Right ventricle myocardium superior (tissue), 1 donor: ENCODE data around the gene CERCAM. TPM values are rescaled to one million over a fixed set of nuclear protein-coding genes. Genes with fewer than 3 reads are reported as not detected.

Experiments
- ATAC-seq: fragments of 200-7000 bp; cut with Tn5 transposase; one replicate; pipeline ENCODE4 v1.9.1; 2020; ENCODE audit warnings: mild to moderate bottlenecking; ENCODE audit not compliant: poor library complexity
- DNase-seq: peaks from one replicate; pipeline ENCODE4 v3.0.0-alpha.2; 2020
- intact Hi-C: fragments of 100-400 bp; cut with DNase I; formaldehyde crosslinking; loops from one replicate; pipeline ENCODE4 v1.11.2; 2022
- total RNA-seq: library from RNA; stranded (reverse); fragmentation: NEBNext Ultra II Directional; extraction: Animal tissue kit (Norgen Biotek cat#: 25700); gene quantifications from one replicate; pipeline ENCODE4 v1.2.1, GENCODE V29; 2021
- donor health status: DM: no; HTN: yes; CAD: no; lungs with severe emphysema.

The CERCAM gene
- total RNA-seq, 1 donor from 2014 or later, result 7.2 TPM

DNA sequence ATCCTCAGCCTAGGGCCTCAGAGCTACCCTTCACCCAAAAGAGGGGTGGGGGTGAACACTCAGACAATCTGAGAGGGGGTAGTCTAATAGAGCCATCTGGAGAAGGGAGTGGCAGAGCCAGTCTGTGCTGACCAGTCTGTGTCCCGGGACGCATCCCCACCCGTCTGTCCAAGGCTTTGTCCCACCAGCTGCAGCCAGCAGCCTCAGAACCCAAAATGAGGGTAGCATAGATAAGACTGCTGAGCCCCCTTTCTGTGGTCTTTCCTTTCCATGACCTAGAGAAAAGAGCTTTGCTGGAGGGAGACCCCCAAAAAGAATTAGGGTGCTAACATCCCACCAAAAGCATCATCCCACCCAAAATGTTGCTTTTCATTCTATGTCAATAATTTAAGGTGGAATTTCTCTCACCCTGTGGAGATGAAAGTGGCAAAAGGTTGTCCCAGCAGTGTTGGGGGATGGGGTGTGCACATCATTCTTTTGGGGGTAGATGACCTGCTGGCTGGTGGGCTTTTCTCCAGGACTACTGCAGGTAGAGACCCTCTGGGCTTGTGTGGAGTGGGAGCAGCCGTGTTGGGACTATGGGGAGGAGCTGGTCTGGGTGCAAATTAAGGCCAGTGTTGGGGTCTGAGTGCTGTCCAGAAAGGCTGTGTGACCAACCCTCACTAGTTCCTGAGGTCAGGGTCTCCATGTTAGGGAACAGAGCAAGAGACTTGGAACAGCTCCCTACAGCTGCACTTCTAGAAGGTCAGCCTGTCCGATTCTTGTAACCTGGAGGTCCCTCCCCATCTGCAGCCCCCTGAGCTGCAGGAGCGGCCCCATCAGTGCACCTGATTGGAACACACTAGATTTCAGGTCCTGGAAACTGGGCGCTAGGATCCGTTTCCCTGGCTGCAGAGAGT is 29.6 kb upstream of the CERCAM start:
- ATAC-seq, result no peak
- intact Hi-C loops, result no loop called here
- DNase-seq, result no peak

DNA sequence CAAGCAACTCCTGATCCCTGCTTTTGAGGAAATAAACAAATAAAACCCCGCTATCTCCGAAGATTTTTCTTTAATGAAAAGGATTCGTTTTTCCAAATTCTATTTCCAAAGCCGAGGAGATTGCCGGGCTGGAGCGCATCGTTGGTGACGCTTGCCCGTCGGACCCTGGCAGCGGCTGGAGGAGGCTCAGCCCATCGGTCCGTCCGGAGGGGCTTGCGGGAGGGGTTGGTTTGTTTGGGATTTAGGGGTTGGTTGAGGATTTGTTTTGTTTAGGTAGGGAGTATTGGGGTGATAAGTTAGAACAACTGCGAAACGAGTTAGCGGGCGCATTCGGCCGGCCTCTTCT is 28.7 kb upstream of the CERCAM start:
- ATAC-seq, result no peak
- intact Hi-C loops, result no loop called here
- no peak for DNase-seq

DNA sequence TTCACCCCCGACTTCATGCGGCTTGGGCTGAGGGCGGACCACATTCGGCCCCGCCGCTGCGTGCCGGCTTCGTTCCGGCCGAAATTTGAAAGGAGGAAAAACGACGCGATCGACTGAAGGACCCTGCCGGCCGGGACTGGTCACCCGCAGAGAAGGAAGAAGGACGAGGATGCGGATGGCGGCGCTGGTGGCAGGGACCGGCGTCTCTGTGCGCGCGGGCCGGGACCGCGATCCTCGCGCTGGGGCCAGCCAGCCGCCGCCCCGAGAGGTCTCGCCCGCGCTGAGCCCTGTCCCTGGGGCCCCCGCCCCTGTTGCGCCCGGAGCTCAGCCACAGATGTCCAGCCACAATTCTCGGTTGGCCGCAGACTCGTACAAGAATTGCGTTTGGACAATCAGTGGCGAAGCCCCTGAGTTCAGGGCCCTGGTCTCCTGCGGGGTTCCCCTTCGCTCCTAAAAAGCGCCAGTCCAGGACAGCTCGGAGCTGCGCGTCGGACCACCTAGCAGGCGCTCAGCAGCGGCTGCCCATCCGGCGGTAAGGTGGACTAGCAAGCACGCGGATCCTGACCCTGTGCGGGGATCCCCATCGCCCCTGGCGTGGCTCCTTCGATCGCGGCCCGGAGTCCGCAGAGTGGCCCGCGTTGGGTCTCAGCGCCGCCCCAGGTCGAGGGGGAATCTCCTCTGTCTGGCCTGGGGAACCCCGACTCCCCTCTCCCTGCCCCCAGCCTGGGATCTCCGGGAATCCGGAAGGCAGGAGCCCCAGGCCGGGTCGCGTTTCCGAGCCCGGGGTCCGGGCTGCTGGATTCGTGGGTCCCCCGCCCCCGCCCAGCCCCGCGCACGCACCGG is 28.1 kb upstream of the CERCAM start:
- intact Hi-C loops, result no loop called here
- DNase-seq (no peak), ATAC-seq (no peak)

DNA sequence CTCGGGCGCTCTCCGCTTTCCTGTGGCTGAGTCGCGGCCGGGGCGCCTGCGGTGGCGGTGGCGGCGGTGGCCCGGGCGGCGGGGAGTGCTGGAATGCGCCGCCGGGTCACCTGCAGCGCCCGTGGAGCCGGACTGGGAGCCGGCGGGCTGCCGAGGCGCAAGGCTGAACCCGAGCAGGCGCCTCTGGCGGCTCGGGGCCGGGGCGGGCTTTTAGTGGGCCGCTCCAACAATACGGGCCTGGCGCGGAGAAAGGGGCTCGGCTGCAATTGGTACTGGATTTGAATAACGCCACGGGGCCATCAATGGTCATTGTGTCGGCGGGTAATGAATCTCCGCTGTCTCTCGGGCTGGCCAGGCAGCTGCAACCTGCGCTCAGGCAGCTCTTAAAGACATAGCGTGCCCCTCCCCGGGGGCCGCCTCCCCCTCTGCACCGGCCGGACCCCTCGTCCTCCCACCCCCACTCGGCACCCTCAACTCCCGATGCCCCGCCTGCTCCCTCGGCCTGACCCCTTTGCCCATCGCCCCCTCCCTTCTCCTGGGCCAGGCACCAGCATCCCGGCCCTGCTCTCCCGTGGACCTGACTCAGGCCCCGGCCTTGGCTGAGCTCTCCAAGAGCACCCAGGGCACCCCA is 27.4 kb upstream of the CERCAM start:
- no peak for ATAC-seq
- DNase-seq, result no peak
- intact Hi-C loops, result no loop called here

DNA sequence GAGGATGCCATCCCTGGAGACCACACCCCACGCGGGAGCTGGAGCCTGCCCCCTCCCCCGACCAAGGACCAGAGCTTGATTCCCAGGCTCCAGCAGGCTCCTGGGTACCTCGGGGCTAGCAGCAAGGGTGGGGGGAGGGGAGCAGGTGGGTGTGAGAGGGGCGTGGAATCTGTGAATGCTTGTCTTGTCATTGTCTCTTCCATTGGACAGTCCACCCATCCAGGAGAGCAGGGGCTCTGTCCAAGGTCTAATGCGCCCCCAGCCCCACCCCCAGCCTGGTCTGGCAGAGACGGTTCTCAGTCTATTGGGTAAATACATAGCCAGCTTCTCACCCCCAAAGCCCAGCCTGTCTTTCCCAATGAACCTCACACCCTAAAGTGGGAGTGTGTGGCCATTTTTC is 26.7 kb upstream of the CERCAM start:
- ATAC-seq (no peak), DNase-seq (no peak)
- intact Hi-C loops, result no loop called here

DNA sequence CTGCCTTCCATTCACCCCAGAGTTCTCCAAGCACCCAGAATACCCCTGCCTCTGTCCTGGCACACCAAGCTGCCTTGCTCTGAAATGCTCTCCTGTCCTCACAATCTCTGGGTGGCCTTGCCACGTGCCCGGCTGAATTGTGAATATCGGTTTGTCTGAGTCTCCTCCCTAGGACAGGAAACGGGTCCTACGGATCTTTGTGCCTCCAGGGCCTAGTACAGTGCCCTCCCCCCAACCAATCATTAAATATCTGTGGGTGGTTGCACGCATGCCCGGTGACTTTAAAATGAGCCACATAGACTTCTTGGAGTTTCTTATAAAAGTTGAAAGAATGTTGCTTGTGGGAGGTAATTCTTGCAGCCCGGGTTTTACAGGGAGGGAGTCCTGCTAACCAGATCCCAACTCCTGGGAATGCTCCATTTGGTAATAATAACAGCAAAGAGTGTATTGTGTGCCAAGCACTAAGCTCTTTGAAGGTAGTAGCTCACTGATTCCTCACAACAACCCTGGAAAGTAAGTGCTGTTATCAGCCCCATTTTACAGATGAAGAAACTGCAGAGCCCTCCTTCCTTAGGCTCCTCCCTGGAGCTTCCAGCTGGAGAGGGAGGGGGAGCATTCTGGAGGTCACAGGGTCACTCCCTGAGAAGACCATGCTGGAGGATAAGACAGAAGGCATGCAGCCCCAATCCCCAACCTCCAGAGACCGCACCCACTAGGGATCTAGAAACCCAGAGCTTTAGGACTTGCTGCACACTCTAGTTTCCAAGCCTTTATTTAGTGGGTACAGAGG is 26.1 kb upstream of the CERCAM start:
- ATAC-seq, result no peak

DNA sequence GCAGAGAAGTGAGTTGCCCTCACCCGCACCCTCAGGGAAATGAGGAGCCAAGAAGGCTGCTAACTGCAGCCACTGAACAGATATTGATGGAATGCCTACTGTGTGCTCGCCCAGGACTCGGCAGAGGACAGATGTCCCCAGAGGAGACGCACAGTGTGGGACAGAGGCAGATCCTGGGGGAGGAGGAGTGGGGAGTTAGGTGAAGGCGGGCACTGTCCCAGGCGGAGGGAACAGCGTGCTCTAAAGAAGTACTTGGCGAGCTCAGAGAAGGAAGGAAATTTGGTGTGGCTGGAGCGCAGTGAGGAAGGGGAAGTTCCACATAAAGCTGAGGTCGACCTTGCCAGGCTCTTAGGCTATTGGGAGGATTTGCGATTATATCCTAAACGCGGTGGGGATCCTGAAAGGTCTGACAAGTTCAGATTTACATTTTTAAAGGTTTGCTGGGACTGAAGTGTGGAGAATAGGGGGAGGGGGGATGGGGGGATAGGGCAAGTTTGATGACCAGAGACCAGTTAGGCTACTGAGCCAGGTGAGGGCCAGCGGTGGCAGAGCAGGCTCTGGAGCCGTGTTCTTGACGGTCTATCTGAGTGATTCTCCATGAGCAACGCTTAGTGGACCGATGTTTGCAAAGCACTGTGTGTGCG is 23.6 kb upstream of the CERCAM start:
- DNase-seq, result peak; percentile 70

More for the DNA sequence above, 26.1 kb upstream of the CERCAM start:
- intact Hi-C loops, result no loop called here
- DNase-seq, result no peak

DNA sequence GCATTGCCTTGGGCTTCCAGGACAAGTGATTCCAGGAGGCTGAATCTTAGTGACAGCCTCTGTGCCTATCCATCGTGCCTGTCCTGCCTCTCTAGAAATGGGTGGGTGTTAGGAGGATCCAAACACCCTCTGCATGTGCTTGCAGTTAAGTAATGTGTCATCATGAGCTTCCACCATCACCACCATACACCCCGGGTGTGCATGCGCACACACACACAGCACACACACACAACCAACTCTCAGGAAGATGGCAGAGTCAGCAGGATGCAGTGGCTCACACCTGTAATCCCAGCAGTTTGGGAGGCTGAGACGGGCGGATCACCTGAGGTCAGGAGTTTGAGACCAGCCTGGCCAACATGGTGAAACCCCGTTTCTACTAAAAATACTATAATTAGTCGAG is 22.8 kb upstream of the CERCAM start:
- ATAC-seq (no peak), DNase-seq (no peak)
- intact Hi-C loops, result no loop called here

More for the DNA sequence above, 23.6 kb upstream of the CERCAM start:
- peak; percentile 75 for ATAC-seq
- intact Hi-C loops, result no loop called here

DNA sequence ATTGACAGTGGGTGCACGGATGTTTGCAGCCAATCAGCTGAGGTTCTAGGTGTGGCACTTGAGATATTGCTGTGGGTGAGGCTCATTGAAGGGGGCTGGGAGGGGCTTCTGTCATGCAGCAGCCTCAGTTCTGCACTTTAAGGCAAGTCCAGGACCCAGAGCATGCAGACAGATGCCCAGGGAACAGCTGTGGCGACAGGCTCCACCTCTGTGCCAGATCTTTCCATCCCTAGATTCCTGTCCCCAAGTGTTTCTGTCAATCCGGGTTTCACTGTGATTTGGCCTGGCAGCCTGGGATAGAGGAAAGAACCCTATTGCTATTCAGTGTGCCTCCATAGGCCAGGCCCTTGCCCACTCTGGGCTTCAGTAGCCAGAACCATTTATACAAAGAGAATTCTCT is 20.8 kb upstream of the CERCAM start:
- DNase-seq, result no peak
- ATAC-seq, result no peak
- intact Hi-C loops, result no loop called here

DNA sequence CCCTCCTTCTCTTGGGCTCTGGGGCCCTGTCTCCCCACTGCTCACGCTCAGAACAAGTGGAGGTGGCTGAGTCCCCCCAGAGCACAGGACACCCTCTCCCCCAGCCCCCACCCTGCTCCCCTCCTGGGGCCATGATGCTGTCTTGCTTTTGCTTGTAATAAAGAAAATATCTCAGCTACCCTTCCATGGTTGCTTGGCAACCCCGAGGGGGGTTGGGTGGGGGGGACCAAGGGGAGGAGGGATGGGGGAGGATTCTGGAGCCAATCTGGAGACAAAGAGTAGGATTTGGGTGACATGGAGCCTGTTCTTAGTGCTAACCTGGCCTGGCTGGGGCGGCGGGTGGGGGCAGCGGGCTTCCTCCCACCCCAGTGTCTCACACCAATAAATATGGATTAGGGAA is 16.1 kb upstream of the CERCAM start:
- intact Hi-C loops, result no loop called here
- ATAC-seq, result no peak
- DNase-seq, result no peak

DNA sequence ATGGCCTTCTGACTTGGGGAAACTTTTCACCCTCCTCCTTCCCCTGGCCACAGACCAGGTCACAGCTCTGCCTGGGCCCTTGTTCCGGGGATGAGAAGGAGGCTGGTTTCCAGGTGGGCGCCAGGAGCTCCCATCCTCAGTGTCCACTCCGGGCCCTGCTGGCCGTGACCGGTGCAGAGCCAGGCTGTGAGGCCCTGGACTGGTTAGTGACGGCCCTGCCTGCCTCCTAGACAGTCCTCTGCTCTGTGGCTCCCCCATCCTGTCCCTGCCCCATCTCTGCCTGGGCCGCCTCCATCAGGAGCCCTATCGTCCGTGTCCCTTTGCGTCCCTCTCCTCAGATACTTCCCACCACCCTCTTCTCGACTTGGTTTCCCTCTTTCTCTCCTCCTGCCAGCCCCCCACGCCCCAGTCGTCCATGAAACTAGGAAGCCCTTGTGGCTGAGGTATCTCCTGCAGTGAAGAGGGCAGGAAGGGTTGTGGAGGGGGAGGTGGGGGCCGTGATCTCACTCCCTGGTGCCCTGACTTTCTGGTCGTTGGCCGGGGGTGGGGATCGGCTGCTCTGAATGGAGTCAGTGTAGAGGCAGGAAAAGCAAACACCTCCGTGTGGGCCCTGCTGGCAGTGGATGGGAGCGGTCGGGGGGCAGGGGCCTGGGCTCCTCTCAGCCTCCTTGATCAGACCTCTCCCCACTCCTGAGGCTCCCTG is 15.4 kb upstream of the CERCAM start:
- ATAC-seq, result no peak
- intact Hi-C loops, result no loop called here

DNA sequence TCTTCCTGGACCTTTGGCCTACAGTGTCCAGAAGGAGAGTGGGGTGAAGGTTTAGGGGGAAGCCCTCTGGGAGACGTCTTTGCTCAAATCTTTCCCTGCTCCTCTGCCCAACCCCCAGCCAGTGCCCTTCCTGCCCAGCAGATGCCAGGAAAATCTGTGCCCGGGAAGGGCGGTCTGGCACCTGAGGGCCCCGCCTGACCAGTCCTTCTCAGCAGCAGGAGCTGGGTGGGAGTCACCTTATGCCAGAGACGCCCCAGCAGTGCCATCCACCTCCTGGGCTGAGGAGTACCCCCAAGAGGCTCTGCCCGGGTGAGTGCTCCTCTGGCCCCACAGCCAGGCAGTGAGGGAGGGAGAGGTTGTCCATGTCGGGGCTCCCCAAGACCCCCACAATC is 14.9 kb upstream of the CERCAM start:
- ATAC-seq, result no peak
- DNase-seq, result no peak
- intact Hi-C loops, result no loop called here

More for the DNA sequence above, 15.4 kb upstream of the CERCAM start:
- no peak for DNase-seq

DNA sequence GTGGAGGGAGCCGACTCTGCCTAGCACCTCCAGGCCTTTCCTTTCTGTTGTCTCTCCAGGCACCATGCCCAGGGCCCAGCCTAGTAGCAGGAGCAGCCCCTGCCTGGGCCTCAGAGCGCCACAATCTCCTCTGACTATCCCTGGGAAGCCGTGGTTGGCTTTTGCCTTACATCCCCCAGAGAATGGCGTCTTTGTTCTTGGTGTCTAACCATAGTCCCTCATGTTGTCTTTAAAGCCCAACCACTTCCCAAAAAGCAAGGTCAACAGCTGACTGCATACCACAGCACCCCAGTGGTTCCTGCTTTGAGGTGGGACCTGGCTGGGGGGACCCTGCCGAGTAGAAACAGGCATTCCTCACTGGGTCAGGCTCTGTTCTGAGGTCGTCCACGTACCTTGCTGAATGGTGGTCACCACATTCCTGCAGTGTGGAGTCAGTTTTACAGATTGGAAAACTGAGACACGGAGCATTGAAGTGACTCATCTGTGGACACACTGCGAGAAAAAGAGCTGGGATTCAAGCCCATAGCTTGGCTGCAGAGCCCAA is 13.7 kb upstream of the CERCAM start:
- intact Hi-C loops, result no loop called here

DNA sequence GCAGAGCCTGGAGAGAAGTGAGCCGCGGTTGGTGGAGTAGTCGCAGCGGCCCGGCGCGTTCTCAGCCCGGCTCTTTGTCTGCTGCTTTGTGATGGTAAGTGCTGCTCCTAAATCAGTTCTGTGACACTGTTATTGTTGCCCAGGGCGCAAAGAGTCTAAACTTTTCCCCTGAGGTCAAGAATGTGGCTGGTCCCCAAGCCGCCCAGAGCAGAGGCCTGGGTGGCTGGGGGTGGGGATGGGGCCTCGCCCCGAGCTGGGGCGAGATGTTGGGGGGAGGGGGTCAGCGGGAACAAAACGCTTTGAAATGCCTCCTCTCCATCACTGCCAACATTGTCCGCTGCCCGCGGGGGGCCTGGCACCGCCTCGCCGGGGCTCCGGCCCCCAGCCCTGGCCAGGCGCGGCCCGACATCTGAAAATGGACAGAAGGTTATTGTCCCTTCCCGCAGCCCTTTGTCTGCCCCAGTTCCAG is 11.7 kb upstream of the CERCAM start:
- no peak for ATAC-seq
- no peak for DNase-seq
- intact Hi-C loops, result no loop called here

More for the DNA sequence above, 13.7 kb upstream of the CERCAM start:
- DNase-seq (no peak), ATAC-seq (no peak)

DNA sequence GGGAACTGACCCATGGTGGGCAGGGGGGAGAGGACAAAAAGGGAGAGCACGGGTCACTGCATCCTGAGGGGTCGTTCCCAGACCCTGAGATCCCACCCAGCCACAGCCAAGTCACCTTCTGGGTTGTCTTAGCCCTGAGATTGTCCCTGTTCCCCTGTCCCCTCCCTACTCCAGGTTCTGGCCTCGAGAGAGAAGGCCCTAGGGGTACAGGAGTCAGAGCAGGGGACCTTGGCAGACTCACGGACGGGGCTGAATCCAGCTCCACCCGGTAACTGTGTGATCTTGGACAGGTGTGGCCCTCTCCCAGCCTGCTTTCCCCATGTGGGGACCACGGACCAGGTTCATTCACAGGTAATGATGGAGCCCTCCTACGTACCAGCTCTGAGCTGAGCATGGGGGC is 11.2 kb upstream of the CERCAM start:
- no peak for DNase-seq

DNA sequence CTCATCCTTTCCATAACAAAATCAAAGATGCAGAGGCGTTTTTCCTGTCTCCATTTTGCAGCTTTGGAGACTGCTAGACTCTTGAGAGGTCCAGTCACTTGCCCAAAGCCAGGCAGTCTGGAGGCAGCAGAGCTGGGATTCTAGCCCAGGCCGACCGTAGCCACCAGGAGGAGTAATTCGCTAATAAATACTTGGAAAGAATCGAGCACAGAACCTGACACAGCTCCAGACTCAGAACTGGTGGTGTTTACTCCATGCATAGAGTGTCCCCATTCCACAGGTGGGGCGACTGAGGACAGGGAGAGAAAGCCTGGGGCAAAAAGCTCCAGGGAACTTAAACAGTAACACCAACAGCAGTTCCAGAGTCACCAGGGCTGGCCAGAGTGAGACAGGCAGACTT is 10.7 kb upstream of the CERCAM start:
- intact Hi-C loops, result loop anchor here (5.0 kb wide), 1 partner anchor 48 kb away; no protein-coding TSS in a partner anchor
- no peak for ATAC-seq
- DNase-seq, result no peak

More for the DNA sequence above, 11.2 kb upstream of the CERCAM start:
- intact Hi-C loops, result no loop called here
- no peak for ATAC-seq
